ENCODE results near the gene HINFP. TPM values are rescaled to one million over a fixed set of nuclear protein-coding genes. Genes with fewer than 3 reads are reported as not detected.

The HINFP gene
- total and polyA plus RNA-seq, 9 of the 15 experiments (the other 6 are each of a cell fraction or from before 2014, with no cell fraction given), result 13.8 to 34.1 (median 22.5) TPM

DNA sequence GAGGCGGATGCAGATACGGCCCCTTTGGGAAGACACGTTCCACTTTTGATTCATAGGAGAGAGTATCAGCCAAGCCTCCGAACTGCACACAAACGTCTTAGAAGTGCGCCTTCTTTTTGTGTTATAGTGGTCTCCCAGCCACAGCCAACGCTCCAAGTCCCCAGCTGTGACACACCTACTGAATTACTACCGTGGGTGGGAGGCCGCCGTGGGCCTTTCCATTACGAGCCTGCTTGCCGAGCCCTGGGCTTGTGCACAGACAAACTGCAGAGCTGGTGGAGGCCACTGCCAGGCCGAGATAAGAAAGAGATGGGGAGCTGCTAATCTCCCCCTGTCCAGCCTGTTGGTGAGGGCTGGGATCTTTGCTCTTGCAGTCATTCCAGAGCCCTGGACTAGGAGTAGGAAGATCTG, 35.9 kb upstream of the HINFP start (continued):
- TF ChIP-seq, protein P1, sequence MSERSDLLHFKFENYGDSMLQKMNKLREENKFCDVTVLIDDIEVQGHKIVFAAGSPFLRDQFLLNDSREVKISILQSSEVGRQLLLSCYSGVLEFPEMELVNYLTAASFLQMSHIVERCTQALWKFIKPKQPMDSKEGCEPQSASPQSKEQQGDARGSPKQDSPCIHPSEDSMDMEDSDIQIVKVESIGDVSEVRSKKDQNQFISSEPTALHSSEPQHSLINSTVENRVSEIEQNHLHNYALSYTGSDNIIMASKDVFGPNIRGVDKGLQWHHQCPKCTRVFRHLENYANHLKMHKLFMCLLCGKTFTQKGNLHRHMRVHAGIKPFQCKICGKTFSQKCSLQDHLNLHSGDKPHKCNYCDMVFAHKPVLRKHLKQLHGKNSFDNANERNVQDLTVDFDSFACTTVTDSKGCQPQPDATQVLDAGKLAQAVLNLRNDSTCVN (CRISPR knock-in tag; IDR thresholded peaks at IDR 0.05), result no peak
- TF ChIP-seq NFRKB (IDR thresholded peaks at IDR 0.05; ENCODE audit: low read depth) (peak; percentile 67; the same call in 1 of the 2 replicates), MAZ (CRISPR knock-in tag; conservative IDR thresholded peaks at IDR 0.05 in 1 of 2, IDR thresholded peaks at IDR 0.05 in 1 of 2) (peak in 1 of 2 experiments; percentile 49; a peak in 1 of 4 replicates), MAX (CRISPR knock-in tag; IDR thresholded peaks at IDR 0.05) (peak; percentile 57; the same call in 1 of the 2 replicates), ZSCAN32 (CRISPR knock-in tag; IDR thresholded peaks at IDR 0.05) (no peak), ZNF124 (CRISPR knock-in tag; IDR thresholded peaks at IDR 0.05) (no peak), KDM2B (CRISPR knock-in tag; IDR thresholded peaks at IDR 0.05) (no peak), SIX5 (IDR thresholded peaks at IDR 0.05; ENCODE audit: borderline replicate concordance in 1 of 2, insufficient read depth in 1 of 2, low read depth in 1 of 2, low read length in 2 of 2) (no peak), NRF1 (conservative IDR thresholded peaks at IDR 0.05 in 1 of 2, IDR thresholded peaks at IDR 0.05 in 1 of 2) (0 out of 4 replicates have a peak, but pooled peaks of 1 of the 2 experiments have one; percentile 9), RAD51 (IDR thresholded peaks at IDR 0.05; ENCODE audit: borderline replicate concordance, low read depth) (peak; percentile 9; the same call in 1 of the 2 replicates), NUFIP1 (IDR thresholded peaks at IDR 0.05; ENCODE audit: partially characterized antibody) (no peak), PHB (CRISPR knock-in tag; IDR thresholded peaks at IDR 0.05) (no peak), FOS (IDR thresholded peaks at IDR 0.05; ENCODE audit: extremely low read depth, insufficient read length) (no peak), ZNF77 (CRISPR knock-in tag; IDR thresholded peaks at IDR 0.05) (no peak), NEUROD1 (IDR thresholded peaks at IDR 0.05; ENCODE audit: borderline replicate concordance, low read depth, low read length, partially characterized antibody) (peak; percentile 73), SMARCE1 (IDR thresholded peaks at IDR 0.05) (peak; percentile 86), ZBTB43 (CRISPR knock-in tag; IDR thresholded peaks at IDR 0.05) (no peak), ID3 (CRISPR knock-in tag; IDR thresholded peaks at IDR 0.05) (no peak), ID3 (tag; IDR thresholded peaks at IDR 0.05) (peak; percentile 42; the same call in 1 of the 2 replicates), ZNF436 (CRISPR knock-in tag; IDR thresholded peaks at IDR 0.05) (no peak)
- TF ChIP-seq, protein P2, sequence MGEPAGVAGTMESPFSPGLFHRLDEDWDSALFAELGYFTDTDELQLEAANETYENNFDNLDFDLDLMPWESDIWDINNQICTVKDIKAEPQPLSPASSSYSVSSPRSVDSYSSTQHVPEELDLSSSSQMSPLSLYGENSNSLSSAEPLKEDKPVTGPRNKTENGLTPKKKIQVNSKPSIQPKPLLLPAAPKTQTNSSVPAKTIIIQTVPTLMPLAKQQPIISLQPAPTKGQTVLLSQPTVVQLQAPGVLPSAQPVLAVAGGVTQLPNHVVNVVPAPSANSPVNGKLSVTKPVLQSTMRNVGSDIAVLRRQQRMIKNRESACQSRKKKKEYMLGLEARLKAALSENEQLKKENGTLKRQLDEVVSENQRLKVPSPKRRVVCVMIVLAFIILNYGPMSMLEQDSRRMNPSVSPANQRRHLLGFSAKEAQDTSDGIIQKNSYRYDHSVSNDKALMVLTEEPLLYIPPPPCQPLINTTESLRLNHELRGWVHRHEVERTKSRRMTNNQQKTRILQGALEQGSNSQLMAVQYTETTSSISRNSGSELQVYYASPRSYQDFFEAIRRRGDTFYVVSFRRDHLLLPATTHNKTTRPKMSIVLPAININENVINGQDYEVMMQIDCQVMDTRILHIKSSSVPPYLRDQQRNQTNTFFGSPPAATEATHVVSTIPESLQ (CRISPR knock-in tag; IDR thresholded peaks at IDR 0.05), result 0 out of 2 replicates have a peak, but pooled peaks have one; percentile 28
- TF ChIP-seq, protein P3, sequence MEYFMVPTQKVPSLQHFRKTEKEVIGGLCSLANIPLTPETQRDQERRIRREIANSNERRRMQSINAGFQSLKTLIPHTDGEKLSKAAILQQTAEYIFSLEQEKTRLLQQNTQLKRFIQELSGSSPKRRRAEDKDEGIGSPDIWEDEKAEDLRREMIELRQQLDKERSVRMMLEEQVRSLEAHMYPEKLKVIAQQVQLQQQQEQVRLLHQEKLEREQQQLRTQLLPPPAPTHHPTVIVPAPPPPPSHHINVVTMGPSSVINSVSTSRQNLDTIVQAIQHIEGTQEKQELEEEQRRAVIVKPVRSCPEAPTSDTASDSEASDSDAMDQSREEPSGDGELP (CRISPR knock-in tag; IDR thresholded peaks at IDR 0.05; ENCODE audit: borderline replicate concordance), result peak; percentile 89
